A549 (cell line): Measurements from ENCODE around the gene FOXO6.

Experiments
- CHD2 ChIP-seq: fragments of 150-350 bp; IDR thresholded peaks from 2 replicates; pipeline ENCODE4 v1.6.1; 2014; ENCODE audit warnings: low read length; ENCODE audit not compliant: partially characterized antibody
- CTCF ChIP-seq: fragments of >200 bp; sonication (Bioruptor Twin); formaldehyde crosslinking; IDR thresholded peaks from 3 replicates; pipeline ENCODE4 v1.5.1; 2016
- EHMT2 ChIP-seq: fragments of 200-600 bp; sonication (generic); IDR thresholded peaks from 2 replicates; pipeline ENCODE4 v1.6.1; 2016; ENCODE audit warnings: antibody characterized with exemption, low read depth, mild to moderate bottlenecking, moderate library complexity
- HOXB13 ChIP-seq: fragments of 250-450 bp; sonication (Bioruptor Pico); IDR thresholded peaks from 2 replicates; pipeline ENCODE4 v1.5.0; 2020; ENCODE audit warnings: low read depth, mild to moderate bottlenecking, moderate library complexity
- JUN ChIP-seq, 2 experiments: fragments of >200 bp; sonication (Bioruptor Twin); formaldehyde crosslinking; IDR thresholded peaks; 2 replicates in 1 of 2; 3 replicates in 1 of 2; pipeline ENCODE4 v1.6.1; 2016 to 2017
- MAX ChIP-seq: IDR thresholded peaks from 2 replicates; pipeline ENCODE4 v1.6.1; 2012
- PBX3 ChIP-seq: IDR thresholded peaks from 2 replicates; pipeline ENCODE4 v1.6.1; 2012
- POLR2A ChIP-seq: IDR thresholded peaks from 2 replicates; pipeline ENCODE4 v1.6.1; 2012; ENCODE audit warnings: mild to moderate bottlenecking, low read length
- RAD21 ChIP-seq, 2 experiments: fragments of >200 bp in 1 of 2; sonication (Bioruptor Twin) in 1 of 2; formaldehyde crosslinking in 1 of 2; IDR thresholded peaks in 1 of 2; conservative IDR thresholded peaks in 1 of 2; 2 replicates in 1 of 2; 3 replicates in 1 of 2; pipeline ENCODE4 v1.6.1; 2012 to 2018; ENCODE audit warnings: inconsistent platforms in 1 of 2
- SREBF2 ChIP-seq: fragments of 450-650 bp; IDR thresholded peaks from 2 replicates; pipeline ENCODE4 v1.6.1; 2014; ENCODE audit warnings: mild to moderate bottlenecking, moderate library complexity
- ZC3H11A ChIP-seq: fragments of 450-650 bp; IDR thresholded peaks from 2 replicates; pipeline ENCODE4 v1.6.1; 2014; ENCODE audit warnings: antibody characterized with exemption, mild to moderate bottlenecking

GRCh38 chr1:41322835-41323234 is 38.4 kb upstream of the FOXO6 start:
- TF ChIP-seq CTCF = peak; percentile 38
- TF ChIP-seq JUN (IDR thresholded peaks at IDR 0.05) = no peak
- no peak for TF ChIP-seq PBX3
- no peak for TF ChIP-seq SREBF2
- peak; percentile 62 to 77 for TF ChIP-seq RAD21 (conservative IDR thresholded peaks at IDR 0.05 in 1 of 2, IDR thresholded peaks at IDR 0.05 in 1 of 2)
- TF ChIP-seq HOXB13 (CRISPR knock-in tag) = no peak
- TF ChIP-seq EHMT2 = no peak
- TF ChIP-seq MAX = no peak
- no peak for TF ChIP-seq ZC3H11A
- TF ChIP-seq CHD2 = no peak
- no peak for TF ChIP-seq POLR2A
